ENCODE results near the gene ATP6V0D1. TPM values are rescaled to one million over a fixed set of nuclear protein-coding genes. Genes with fewer than 3 reads are reported as not detected.

Gene ATP6V0D1
- polyA plus RNA-seq, 1 of the 3 experiments (the other 2 are of a cell fraction): 135 TPM

GRCh38 chr16:67474551-67475455 is 6.2 kb downstream of the ATP6V0D1 start (continued):
- TF ChIP-seq USF2 (IDR thresholded peaks at IDR 0.05; ENCODE audit: borderline replicate concordance, low read depth, low read length): no peak

- H3K9ac ChIP-seq: no peak overlapping the region
- no peak overlapping the region for H3K4me3 ChIP-seq (ENCODE audit: low read depth in 2 of 2, low read length in 1 of 2)
- ChIA-PET POLR2A (no interaction called here), CTCF (interaction anchor here (1.1 to 1.7 kb wide), 4 partner anchors 8 to 211 kb away, joined by 4 to 5 read pairs (median 4); no protein-coding TSS in a partner anchor)
- H3K79me2 ChIP-seq (ENCODE audit: insufficient read depth): peaks cover 86% of the 10 kb centered on the region
- no peak overlapping the region for H2AFZ ChIP-seq (ENCODE audit: low read depth)
- peaks cover 88% of the 10 kb centered on the region for H4K20me1 ChIP-seq (ENCODE audit: insufficient read depth)
- no peaks in the 10 kb centered on the region for H3K9me3 ChIP-seq
- no peak for TF ChIP-seq TAF1 (IDR thresholded peaks at IDR 0.05; ENCODE audit: borderline replicate concordance, low read depth, low read length)
- TF ChIP-seq POLR2AphosphoS5 (IDR thresholded peaks at IDR 0.05; ENCODE audit: low read depth, low read length): no peak
- no peak for TF ChIP-seq GABPA (IDR thresholded peaks at IDR 0.05; ENCODE audit: low read depth)
- TF ChIP-seq RXRA (IDR thresholded peaks at IDR 0.05; ENCODE audit: borderline replicate concordance, low read depth): no peak
- no peak for TF ChIP-seq PBX3 (IDR thresholded peaks at IDR 0.05)
- TF ChIP-seq USF2 (IDR thresholded peaks at IDR 0.05; ENCODE audit: borderline replicate concordance, low read depth, low read length): no peak
- TF ChIP-seq EZH2phosphoT487 (IDR thresholded peaks at IDR 0.05; ENCODE audit: borderline replicate concordance, low read depth): no peak
- no peak for TF ChIP-seq NFIC (IDR thresholded peaks at IDR 0.05; ENCODE audit: borderline replicate concordance)
- no peak for TF ChIP-seq ZBTB33 (IDR thresholded peaks at IDR 0.05; ENCODE audit: borderline replicate concordance, low read depth)
- TF ChIP-seq CTCF (IDR thresholded peaks at IDR 0.05): no peak
- no peak for TF ChIP-seq USF1 (IDR thresholded peaks at IDR 0.05; ENCODE audit: borderline replicate concordance, low read depth)
- TF ChIP-seq RFX5 (IDR thresholded peaks at IDR 0.05; ENCODE audit: low read length): no peak
- TF ChIP-seq EP300 (IDR thresholded peaks at IDR 0.05; ENCODE audit: borderline replicate concordance in 1 of 2, low read depth in 1 of 2, low read length in 1 of 2): no peak
- no peak for TF ChIP-seq NRF1 (IDR thresholded peaks at IDR 0.05; ENCODE audit: low read depth, low read length)
- TF ChIP-seq ELF1 (IDR thresholded peaks at IDR 0.05): no peak
- TF ChIP-seq TCF12 (IDR thresholded peaks at IDR 0.05): no peak
- TF ChIP-seq JUND (IDR thresholded peaks at IDR 0.05): no peak
- TF ChIP-seq RAD21 (IDR thresholded peaks at IDR 0.05; ENCODE audit: low read length): no peak
- no peak for TF ChIP-seq SIN3A (IDR thresholded peaks at IDR 0.05; ENCODE audit: borderline replicate concordance, low read depth, low read length)
- no peak overlapping the region for H3K4me2 ChIP-seq
- peaks cover 0 to 9% of the 10 kb centered on the region in 2 experiments for H3K36me3 ChIP-seq (replicated peaks in 1 of 2; ENCODE audit: control insufficient read depth in 1 of 2, insufficient read depth in 2 of 2, low read length in 1 of 2)
- DNase-seq: no peak
- 97% methylated on average over 5 of the region's 6 CpGs for WGBS (ENCODE audit: low lambda C conversion rate)
- H3F3A ChIP-seq (replicated peaks; ENCODE audit: insufficient read depth): peaks cover 3% of the 10 kb centered on the region
- no peak overlapping the region for H3K27ac ChIP-seq (ENCODE audit: low read depth in 2 of 2, low read length in 1 of 2)
- no peaks in the 10 kb centered on the region for H3K9me2 ChIP-seq
- H3K27me3 ChIP-seq (ENCODE audit: insufficient read depth): no peaks in the 10 kb centered on the region
- H3K4me1 ChIP-seq (ENCODE audit: control insufficient read depth in 1 of 2, insufficient read depth in 2 of 2, low read depth in 1 of 2, low read length in 1 of 2): peaks cover 0 to 10% of the 10 kb centered on the region in 2 experiments; a peak in 1 of 4 replicates
These were observed 9.1 kb downstream of the ATP6V0D1 start for GRCh38 chr16:67471758-67472384.

All from SK-N-SH (cell line).